Muscle of arm (tissue), 12 donors: ENCODE measurements around the gene KIF3C. TPM values are rescaled to one million over a fixed set of nuclear protein-coding genes. Genes with fewer than 3 reads are reported as not detected.
A peak's percentile ranks its signal among the peaks of the same experiment; 100 is the strongest.
"Not testable (repeated sequence)": the region's sequence is repeated elsewhere in the genome, so short reads cannot be mapped to it uniquely, and the experiment has no call there.

ENCODE experiments used
- DNase-seq: peaks from one replicate; pipeline ENCODE4 v3.0.0-alpha.2; 2013
- polyA plus RNA-seq, 12 donors: library from polyadenylated mRNA; unstranded; fragments of 120-200 nt; gene quantifications; one replicate each; pipeline ENCODE4 v1.2.1, GENCODE V29; 2013; ENCODE audit not compliant: insufficient read length in 12 of 12

The KIF3C gene
- polyA plus RNA-seq, 12 donors, result 3.7 to 15.6 (median 6.5) TPM; not detected in 1

DNA sequence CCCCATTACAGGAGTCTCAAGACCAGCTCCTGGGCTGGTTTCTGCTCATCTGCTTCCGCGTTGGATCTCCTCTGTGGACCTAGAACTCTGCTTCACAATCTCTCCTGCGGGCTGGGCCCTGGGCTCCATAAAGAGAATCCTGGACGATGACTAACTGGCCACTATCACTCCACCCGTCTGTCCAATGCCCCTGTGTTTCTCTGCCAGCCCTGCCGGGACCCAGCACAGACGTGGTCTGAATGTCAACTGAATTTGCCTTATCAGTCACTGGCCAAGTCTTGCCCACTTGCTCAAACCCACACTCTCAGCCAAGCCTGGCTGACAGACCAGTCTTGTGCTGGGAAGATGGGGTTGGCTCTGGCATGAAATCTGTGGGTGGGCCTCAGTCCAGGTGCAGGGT lies 17.4 kb downstream of the KIF3C start:
- no peak for DNase-seq

DNA sequence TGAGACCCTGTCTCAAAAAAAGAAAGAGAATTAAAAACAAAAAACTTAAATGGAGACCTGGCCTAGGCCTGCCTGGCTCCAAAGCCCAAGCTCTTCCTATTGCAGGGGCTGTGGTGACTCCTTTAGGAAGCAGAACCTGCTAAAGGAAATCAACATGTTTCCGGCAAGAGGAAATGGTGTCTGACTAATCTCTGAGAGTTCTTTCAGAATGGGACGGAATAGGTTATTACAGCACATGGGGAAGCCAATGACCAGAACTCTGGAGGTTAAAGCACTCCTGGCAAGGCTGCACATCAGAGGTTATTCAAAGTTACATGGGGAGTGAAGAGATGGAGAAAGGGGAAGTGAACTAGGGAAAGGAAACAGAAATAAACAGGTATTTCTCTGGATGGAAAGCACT lies 21.4 kb downstream of the KIF3C start:
- DNase-seq, result peak; percentile 15

DNA sequence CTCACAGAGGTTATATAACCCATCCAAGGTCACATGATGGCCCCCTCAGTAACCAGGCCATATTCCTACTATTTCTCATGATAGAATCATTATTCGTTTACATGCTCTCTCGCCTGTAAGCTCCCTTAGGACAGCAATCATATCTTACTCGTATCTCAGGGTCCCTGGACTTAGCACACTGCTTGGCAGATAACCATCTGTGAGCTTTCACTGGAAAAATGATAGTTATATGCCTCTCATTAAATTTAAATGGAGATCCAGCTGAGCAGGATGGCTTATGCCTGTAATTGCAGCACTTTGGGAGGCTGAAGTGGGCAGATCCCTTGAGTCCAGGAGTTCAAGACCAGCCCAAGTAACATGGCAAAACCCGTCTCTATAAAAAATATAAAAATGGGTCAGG lies 21.9 kb downstream of the KIF3C start:
- no peak for DNase-seq

- DNase-seq, result not testable (repeated sequence)
Measured at GRCh38 chr2:25958611-25959010, 23.7 kb downstream of the KIF3C start.

DNA sequence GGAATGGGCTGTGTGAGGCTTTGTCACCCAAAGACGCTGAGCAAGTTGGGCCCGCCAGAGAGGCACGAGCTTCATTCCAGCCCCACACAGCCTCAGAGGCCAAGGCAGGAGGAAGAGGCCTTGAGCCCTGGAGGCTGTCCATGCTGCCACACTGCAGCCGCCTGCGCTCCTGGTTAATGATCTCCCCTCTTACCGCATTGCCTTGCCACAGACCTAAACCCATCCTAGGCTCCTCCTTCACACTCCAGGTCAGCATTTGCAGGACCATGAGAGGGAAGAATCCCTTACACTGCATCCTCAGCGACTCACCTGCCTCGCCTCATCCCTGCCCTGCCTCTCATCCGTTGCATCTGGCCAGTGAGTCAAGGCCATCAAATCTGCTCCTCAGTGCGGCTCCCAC lies 24.6 kb downstream of the KIF3C start:
- DNase-seq, result no peak

DNA sequence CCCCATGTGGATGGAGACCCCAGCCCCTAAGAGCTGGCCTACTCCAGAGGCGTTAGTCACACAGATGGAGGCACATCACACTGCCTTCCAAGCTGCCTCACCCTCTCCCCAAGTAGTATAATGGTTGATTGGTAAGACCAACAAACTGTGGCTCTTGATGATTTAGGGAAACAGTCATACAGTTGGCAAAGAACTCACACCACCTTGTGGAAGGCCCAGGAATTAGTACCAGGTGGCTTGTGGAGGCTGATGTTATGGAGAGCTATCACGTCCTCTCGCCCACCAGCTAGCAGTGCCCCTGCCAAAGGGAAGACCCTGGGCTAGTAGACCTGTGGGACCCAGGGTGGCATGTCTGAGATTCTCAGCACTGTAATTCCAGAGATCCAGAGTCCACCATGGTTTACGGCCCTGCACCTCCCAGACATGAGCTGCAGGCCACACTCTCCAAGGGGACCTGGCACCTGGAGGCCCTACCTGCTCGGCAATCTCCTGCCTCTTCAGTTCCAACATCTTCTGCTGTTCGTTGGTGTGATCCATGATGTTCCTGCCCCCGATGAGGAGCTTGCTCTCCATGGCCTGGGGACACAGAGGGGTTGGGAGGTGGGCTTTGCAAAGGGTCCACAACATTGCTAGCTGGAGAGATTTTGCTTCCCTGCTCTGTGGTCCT lies 26.3 kb downstream of the KIF3C start:
- no peak for DNase-seq

- DNase-seq, result no peak
Measured at GRCh38 chr2:25955036-25955435, 27.3 kb downstream of the KIF3C start.

GRCh38 chr2:25954199-25954752 lies 28.0 kb downstream of the KIF3C start:
- DNase-seq, result no peak

DNA sequence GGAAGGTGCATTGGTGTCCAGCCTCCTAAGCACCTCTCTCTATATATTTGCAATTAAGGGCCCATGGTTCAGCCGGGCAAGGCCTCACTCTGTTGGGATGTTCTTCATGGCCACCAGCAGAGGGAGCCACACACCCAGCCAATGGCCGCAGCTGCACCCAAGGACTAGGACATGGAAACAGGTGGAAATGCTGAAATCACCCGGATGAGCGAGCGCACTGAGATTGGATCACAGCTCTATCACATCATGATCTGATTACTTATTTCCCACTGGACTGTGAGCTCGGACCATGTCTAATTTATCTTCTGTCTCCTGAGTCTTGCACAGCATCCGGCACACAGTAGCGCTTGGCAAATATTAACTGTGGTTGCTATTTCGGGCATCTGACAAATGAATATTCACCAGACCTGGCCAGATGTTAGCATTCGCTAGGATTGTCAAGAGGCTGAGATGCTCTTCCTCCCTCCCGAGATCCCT lies 31.2 kb downstream of the KIF3C start:
- peak; percentile 69 for DNase-seq

DNA sequence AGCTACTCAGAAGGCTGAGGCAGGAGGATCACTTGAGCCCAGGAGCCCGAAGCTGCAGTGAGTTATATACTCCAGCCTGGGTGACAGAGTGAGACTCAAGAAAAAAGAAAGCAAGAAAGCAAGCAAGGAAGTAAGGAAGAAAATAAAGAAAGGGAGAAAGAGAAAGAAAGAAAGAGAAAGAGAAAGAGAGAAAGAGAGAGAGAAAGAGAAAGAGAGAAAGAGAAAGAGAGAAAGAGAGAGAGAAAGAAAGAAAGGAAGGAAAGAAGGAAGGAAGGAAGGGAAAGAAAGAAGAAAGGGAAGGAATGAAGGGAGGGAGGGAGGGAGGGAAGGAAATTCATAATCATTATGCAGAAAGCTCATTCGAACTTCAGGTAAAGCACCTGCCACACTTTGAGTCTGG lies 33.9 kb downstream of the KIF3C start:
- DNase-seq, result no peak

DNA sequence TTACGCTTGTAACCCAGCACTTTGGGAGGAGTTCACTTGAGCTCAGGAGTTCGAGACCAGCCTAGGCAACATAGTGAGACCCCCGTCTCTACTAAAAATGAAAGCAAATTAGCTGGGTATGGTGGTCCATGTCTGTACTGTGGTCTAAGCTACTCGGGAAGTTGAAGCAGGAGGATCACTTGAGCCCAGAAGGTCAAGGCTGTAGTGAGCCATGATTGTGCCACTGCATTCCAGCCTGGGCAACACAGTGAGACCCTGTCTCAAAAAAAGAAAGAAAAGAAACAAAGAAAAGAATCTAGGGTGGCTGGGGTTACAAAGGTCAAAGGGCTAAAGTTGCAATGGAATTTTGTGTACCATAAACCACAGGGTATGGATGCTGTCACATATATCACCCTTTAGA lies 41.3 kb downstream of the KIF3C start:
- DNase-seq, result no peak

DNA sequence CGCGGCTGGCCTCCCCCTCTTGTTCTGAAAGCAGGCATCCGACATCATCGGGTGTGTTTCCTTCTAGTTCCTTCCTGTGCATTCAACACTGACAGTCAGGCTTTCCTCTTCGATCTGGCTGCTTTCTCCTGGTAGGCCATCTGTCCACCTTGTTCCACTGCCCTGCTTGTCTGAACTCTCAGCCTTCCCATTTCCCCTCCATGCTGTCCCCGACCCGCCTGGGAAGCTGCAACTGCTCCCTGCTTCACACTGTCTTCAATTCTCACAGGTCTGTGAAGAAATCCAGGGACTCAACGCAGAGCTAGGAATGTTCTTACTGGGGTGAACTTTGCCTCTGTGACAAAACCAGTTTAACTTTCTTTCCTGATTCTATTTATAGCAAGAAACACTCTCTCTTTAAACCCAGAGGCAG lies 43.0 kb downstream of the KIF3C start:
- no peak for DNase-seq

- no peak for DNase-seq
Measured at GRCh38 chr2:25938345-25938744, 44.0 kb downstream of the KIF3C start.

GRCh38 chr2:25936889-25937545 lies 45.3 kb downstream of the KIF3C start:
- DNase-seq, result no peak

DNA sequence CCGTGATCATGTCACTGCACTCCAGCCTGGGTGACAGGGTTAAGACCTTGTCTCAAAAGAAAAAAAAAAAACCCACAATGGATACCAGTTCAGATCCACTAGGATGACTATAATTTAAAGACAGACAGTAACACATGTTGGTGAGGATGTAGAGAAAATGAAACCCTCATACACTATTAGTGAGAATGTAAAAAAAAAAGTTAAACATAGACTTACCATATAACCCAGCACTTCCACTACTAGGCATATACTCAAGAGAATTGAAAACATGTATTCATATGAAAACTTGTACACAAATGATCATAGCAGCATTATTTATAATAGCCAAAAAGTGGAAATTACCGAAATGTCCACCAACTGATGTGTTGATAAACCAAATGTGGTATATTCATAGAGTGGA lies 48.7 kb downstream of the KIF3C start:
- no peak for DNase-seq

GRCh38 chr2:25929789-25930473 lies 52.4 kb downstream of the KIF3C start:
- no peak for DNase-seq

DNA sequence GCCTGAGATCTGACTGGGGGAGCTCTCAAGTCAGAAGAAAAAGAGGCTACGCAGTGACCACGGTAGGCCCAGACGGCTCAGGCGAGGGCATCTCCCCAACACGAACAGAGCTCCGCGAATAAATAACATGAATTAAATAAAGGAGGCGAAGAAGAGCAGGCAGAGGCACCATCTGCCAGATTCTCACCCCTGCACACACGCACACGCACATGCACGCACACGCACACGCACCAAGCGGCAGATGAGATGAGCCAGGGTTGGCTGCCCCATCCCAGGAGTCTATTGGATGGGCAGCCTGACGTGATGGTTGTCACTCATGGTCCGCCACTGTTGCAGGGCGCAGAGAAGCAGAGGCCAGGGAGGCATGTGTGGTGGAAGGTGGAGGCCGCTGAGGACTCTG lies 53.6 kb downstream of the KIF3C start:
- DNase-seq, result no peak

DNA sequence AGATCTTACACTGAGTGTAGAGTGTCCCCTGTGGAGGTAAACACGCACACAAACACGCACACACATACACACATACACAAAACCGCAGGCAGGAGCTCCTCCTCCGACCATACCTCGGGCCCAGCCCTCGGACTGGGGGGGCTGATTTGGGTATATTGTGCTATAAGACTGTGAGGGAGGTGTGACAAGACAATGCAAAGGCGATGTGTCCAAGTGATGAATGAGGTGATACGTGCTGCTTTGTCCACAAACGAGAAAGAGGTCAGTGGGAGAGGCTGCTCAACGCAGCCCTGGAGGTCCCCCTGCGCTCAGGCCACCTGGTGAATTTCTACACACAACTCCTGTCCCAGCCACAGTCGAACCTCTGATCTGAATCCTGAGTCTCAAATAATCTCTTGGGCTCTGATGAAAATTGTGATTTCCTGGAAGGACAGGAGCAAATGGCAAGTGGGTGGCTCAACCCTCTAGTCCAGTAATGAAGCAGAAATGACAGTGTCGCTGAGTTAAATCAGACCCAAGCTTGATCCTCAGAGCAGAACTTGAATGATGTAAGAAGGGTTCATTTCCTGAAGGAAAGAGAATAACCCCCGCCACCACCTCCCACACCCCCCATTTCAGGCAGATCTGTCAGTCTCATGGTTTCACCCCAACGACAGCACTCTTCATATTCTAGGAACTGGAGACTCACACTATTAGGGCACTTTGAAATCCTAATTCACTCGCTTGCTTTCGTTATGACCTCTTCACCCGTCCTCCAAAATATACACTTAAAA lies 55.1 kb downstream of the KIF3C start:
- DNase-seq, result no peak

DNA sequence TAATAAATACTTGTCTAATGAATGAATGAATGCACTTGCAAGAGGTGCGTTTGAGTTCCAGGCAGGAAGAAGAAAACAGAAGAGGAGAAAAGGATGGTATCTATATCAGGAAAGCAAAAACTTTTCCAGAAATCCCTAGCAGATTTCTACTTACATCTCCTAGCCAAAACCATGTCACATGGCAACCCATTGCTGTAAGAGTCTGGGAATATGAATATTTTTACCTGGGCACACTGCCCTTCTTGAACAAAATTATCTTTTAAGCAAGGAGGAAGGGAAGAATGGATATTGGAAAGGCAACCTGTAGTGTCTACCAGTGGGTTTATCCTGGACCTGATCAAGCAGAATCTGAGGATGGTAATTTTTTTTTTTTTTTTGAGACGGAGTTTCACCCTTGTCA lies 59.8 kb downstream of the KIF3C start:
- DNase-seq, result no peak

GRCh38 chr2:25920786-25921415 lies 61.4 kb downstream of the KIF3C start:
- no peak for DNase-seq

DNA sequence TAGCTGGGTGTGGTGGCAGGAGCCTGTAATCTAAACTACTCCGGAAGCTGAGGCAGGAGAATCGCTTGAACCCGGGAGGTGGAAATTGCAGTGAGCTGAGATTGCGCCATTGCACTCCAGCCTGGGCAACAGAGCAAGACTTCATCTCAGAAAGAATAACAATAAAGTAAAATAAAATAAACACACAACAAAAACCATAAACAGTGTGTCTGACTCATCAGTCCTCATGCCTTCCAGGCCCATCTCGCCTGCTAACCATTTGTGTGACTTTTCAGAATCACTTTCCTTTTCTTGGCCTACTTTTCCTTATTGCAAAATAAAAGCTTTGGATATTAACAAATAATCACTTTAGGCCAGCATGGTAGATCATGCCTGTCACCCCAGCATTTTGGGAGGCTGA lies 62.0 kb downstream of the KIF3C start:
- DNase-seq, result no peak

GRCh38 chr2:25917832-25918231 lies 64.5 kb downstream of the KIF3C start:
- DNase-seq, result no peak
